GM23338 (cell line): ENCODE measurements around the gene PDCD7.

Experiments used
- CREB1 ChIP-seq: fragments of 250-450 bp; sonication (Bioruptor Pico); IDR thresholded peaks from 2 replicates; pipeline ENCODE4 v1.5.0; 2020; ENCODE audit warnings: low read depth, mild to moderate bottlenecking, moderate library complexity
- CTCF ChIP-seq, 2 experiments: fragments of 200-600 bp in 1 of 2; sonication (generic) in 1 of 2; conservative IDR thresholded peaks; 2 replicates each; pipeline versions ENCODE4 v1.5.1 to v1.6.1; 2016 to 2017; ENCODE audit warnings: antibody characterized with exemption in 2 of 2, low read depth in 2 of 2, mild to moderate bottlenecking in 2 of 2, moderate library complexity in 1 of 2
- EZH2 ChIP-seq: fragments of 200-600 bp; sonication (generic); IDR thresholded peaks from one replicate; pipeline ENCODE4 v1.8.0; 2017; ENCODE audit warnings: antibody characterized with exemption, mild to moderate bottlenecking, low read depth; ENCODE audit not compliant: unreplicated experiment
- EZH2phosphoT487 ChIP-seq: fragments of 200-600 bp; sonication (generic); IDR thresholded peaks from one replicate; pipeline ENCODE4 v1.8.1; 2018; ENCODE audit warnings: antibody characterized with exemption; ENCODE audit not compliant: unreplicated experiment
- POLR2AphosphoS5 ChIP-seq: IDR thresholded peaks from 2 replicates; pipeline ENCODE4 v1.6.1; 2016; ENCODE audit warnings: antibody characterized with exemption, low read depth
- REST ChIP-seq: IDR thresholded peaks from one replicate; pipeline ENCODE4 v1.6.1; 2018; ENCODE audit warnings: antibody characterized with exemption; ENCODE audit not compliant: unreplicated experiment

- no peak for TF ChIP-seq CTCF (conservative IDR thresholded peaks at IDR 0.05; ENCODE audit: low read depth in 2 of 2)
- no peak for TF ChIP-seq EZH2phosphoT487
- TF ChIP-seq EZH2: no peak
- TF ChIP-seq POLR2AphosphoS5: no peak
- TF ChIP-seq REST: no peak
- TF ChIP-seq CREB1 (CRISPR knock-in tag): no peak
These were observed 44.3 kb downstream of the PDCD7 start for GRCh38 chr15:65089206-65089824.
